Measurements from ENCODE around the gene ICE2. TPM values are rescaled to one million over a fixed set of nuclear protein-coding genes. Genes with fewer than 3 reads are reported as not detected.

Gene ICE2
- total RNA-seq, 4 donors from 2014 or later, result 18.2 to 89.9 (median 43.7) TPM

- Histone ChIP-seq H3K27me3 (no peaks in the 10 kb centered on the region), H3K36me3 (no peaks in the 10 kb centered on the region), H3K27ac (peak overlapping the region; percentile 90 to 96), H3K9me3 (no peaks in the 10 kb centered on the region), H3K4me3 (no peak overlapping the region), H3K4me1 (peaks cover 34 to 36% of the 10 kb centered on the region in 2 donors)
- intact Hi-C loops (cut with DNase I; ENCODE audit: low total_unique reads), result no loop called here
- DNase-seq, result no peak
- TF ChIP-seq POLR2A (IDR thresholded peaks at IDR 0.05) (no peak), CTCF (IDR thresholded peaks at IDR 0.05) (no peak)
Measured at GRCh38 chr15:60391722-60392315, 87.1 kb downstream of the ICE2 start.

GRCh38 chr15:60390871-60391501 is 88.0 kb downstream of the ICE2 start:
- H3K4me1 ChIP-seq, result peaks cover 34 to 36% of the 10 kb centered on the region in 2 donors
- TF ChIP-seq CTCF (IDR thresholded peaks at IDR 0.05), result no peak
- no peak for TF ChIP-seq POLR2A (IDR thresholded peaks at IDR 0.05)
- no peaks in the 10 kb centered on the region for H3K9me3 ChIP-seq
- H3K27me3 ChIP-seq, result no peaks in the 10 kb centered on the region
- no peak overlapping the region for H3K4me3 ChIP-seq
- H3K27ac ChIP-seq, result peak overlapping the region; percentile 90 to 96
- intact Hi-C loops (cut with DNase I; ENCODE audit: low total_unique reads), result no loop called here
- DNase-seq, result peak in 1 of 2 donors; percentile 64
- no peaks in the 10 kb centered on the region for H3K36me3 ChIP-seq

GRCh38 chr15:60390231-60390630 is 88.7 kb downstream of the ICE2 start:
- intact Hi-C loops (cut with DNase I; ENCODE audit: low total_unique reads), result no loop called here
- Histone ChIP-seq H3K4me3 (no peak overlapping the region), H3K27me3 (no peaks in the 10 kb centered on the region), H3K4me1 (peaks cover 32 to 33% of the 10 kb centered on the region in 2 donors), H3K27ac (peak overlapping the region; percentile 90 to 96), H3K36me3 (no peaks in the 10 kb centered on the region), H3K9me3 (no peaks in the 10 kb centered on the region)
- no peak for DNase-seq
- TF ChIP-seq CTCF (IDR thresholded peaks at IDR 0.05) (no peak), POLR2A (IDR thresholded peaks at IDR 0.05) (no peak)

- H3K36me3 ChIP-seq, result no peaks in the 10 kb centered on the region
- no peaks in the 10 kb centered on the region for H3K27me3 ChIP-seq
- no peaks in the 10 kb centered on the region for H3K9me3 ChIP-seq
- TF ChIP-seq POLR2A (IDR thresholded peaks at IDR 0.05) (no peak), CTCF (IDR thresholded peaks at IDR 0.05) (no peak)
- peaks cover 24 to 33% of the 10 kb centered on the region in 2 donors for H3K4me1 ChIP-seq
- H3K27ac ChIP-seq, result peak overlapping the region; percentile 15 to 90
- no peak for DNase-seq
- no peak overlapping the region for H3K4me3 ChIP-seq
- intact Hi-C loops (cut with DNase I; ENCODE audit: low total_unique reads), result no loop called here
Measured at GRCh38 chr15:60389261-60390077, 89.5 kb downstream of the ICE2 start.

GRCh38 chr15:60387321-60387720 is 91.6 kb downstream of the ICE2 start:
- H3K27me3 ChIP-seq, result no peaks in the 10 kb centered on the region
- no peak overlapping the region for H3K4me3 ChIP-seq
- TF ChIP-seq POLR2A (IDR thresholded peaks at IDR 0.05) (no peak), CTCF (IDR thresholded peaks at IDR 0.05) (no peak)
- DNase-seq, result no peak
- H3K36me3 ChIP-seq, result no peaks in the 10 kb centered on the region
- H3K9me3 ChIP-seq, result no peaks in the 10 kb centered on the region
- no peak overlapping the region for H3K27ac ChIP-seq
- peaks cover 12 to 22% of the 10 kb centered on the region in 2 donors for H3K4me1 ChIP-seq
- intact Hi-C loops (cut with DNase I; ENCODE audit: low total_unique reads), result no loop called here

Data from uterus (tissue), 4 donors.